Nephron progenitor cell (in vitro differentiated cells): Measurements from ENCODE around the gene TMEM131L.
A peak's percentile ranks its signal among the peaks of the same experiment; 100 is the strongest.

Source experiments
- DNase-seq: peaks from one replicate; pipeline ENCODE4 v3.0.0; 2021
- H3K27ac Mint-ChIP-seq: 2 replicates; pipeline ENCODE4 v1.8.0; 2021; ENCODE audit warnings: mild to moderate bottlenecking, moderate library complexity, mixed read lengths
- H3K27me3 Mint-ChIP-seq: 2 replicates; pipeline ENCODE4 v1.8.0; 2021; ENCODE audit warnings: mild to moderate bottlenecking, low read depth, mixed read lengths; ENCODE audit not compliant: poor library complexity
- H3K36me3 Mint-ChIP-seq: 2 replicates; pipeline ENCODE4 v1.8.0; 2021; ENCODE audit warnings: low read depth, mixed read lengths
- H3K4me1 Mint-ChIP-seq: 2 replicates; pipeline ENCODE4 v1.8.0; 2021; ENCODE audit warnings: mixed read lengths
- H3K4me3 Mint-ChIP-seq: 2 replicates; pipeline ENCODE4 v1.8.0; 2021; ENCODE audit warnings: mild to moderate bottlenecking, moderate library complexity, mixed read lengths
- H3K9me3 Mint-ChIP-seq: 2 replicates; pipeline ENCODE4 v1.8.0; 2021; ENCODE audit warnings: mild to moderate bottlenecking, moderate library complexity, mixed read lengths
- CTCF ChIP-seq: fragments of 200-600 bp; sonication (generic); IDR thresholded peaks from 2 replicates; pipeline ENCODE4 v1.5.0; 2021; ENCODE audit warnings: antibody characterized with exemption

TMEM131L gene

GRCh38 chr4:153523164-153523796, 57.1 kb downstream of the TMEM131L start:
- H3K4me3 Mint-ChIP-seq: no peak overlapping the region
- TF ChIP-seq CTCF: no peak
- peaks cover 23% of the 10 kb centered on the region for H3K36me3 Mint-ChIP-seq

GRCh38 chr4:153523941-153524386, 57.8 kb downstream of the TMEM131L start:
- Mint-ChIP-seq H3K4me1 (peaks cover 54% of the 10 kb centered on the region), H3K27ac (no peak overlapping the region), H3K27me3 (peaks cover 2% of the 10 kb centered on the region), H3K4me3 (no peak overlapping the region), H3K9me3 (peaks cover 6% of the 10 kb centered on the region), H3K36me3 (peaks cover 23% of the 10 kb centered on the region)
- no peak for DNase-seq
- TF ChIP-seq CTCF: no peak

More at GRCh38 chr4:153523164-153523796, 57.1 kb downstream of the TMEM131L start:
- DNase-seq: no peak
- Mint-ChIP-seq H3K27ac (peak overlapping the region; percentile 16), H3K9me3 (peaks cover 6% of the 10 kb centered on the region), H3K4me1 (peaks cover 61% of the 10 kb centered on the region), H3K27me3 (peaks cover 2% of the 10 kb centered on the region)

GRCh38 chr4:153524682-153525081, 58.5 kb downstream of the TMEM131L start:
- Mint-ChIP-seq H3K4me1 (peaks cover 47% of the 10 kb centered on the region), H3K9me3 (peaks cover 6% of the 10 kb centered on the region), H3K36me3 (peaks cover 23% of the 10 kb centered on the region)

GRCh38 chr4:153527690-153528089, 61.5 kb downstream of the TMEM131L start:
- Mint-ChIP-seq H3K9me3 (no peaks in the 10 kb centered on the region), H3K27me3 (peaks cover 2% of the 10 kb centered on the region), H3K36me3 (peaks cover 10% of the 10 kb centered on the region), H3K4me1 (peaks cover 25% of the 10 kb centered on the region), H3K4me3 (no peak overlapping the region), H3K27ac (no peak overlapping the region)
- TF ChIP-seq CTCF: no peak
- DNase-seq: no peak

More at GRCh38 chr4:153524682-153525081, 58.5 kb downstream of the TMEM131L start:
- Mint-ChIP-seq H3K27me3 (peaks cover 2% of the 10 kb centered on the region), H3K4me3 (no peak overlapping the region), H3K27ac (no peak overlapping the region)
- no peak for TF ChIP-seq CTCF
- DNase-seq: no peak

GRCh38 chr4:153528705-153529485, 62.7 kb downstream of the TMEM131L start:
- H3K4me1 Mint-ChIP-seq: peaks cover 16% of the 10 kb centered on the region
- H3K27me3 Mint-ChIP-seq: peaks cover 2% of the 10 kb centered on the region
- H3K9me3 Mint-ChIP-seq: no peaks in the 10 kb centered on the region
- H3K36me3 Mint-ChIP-seq: peaks cover 10% of the 10 kb centered on the region
- no peak overlapping the region for H3K27ac Mint-ChIP-seq
- no peak for TF ChIP-seq CTCF
- H3K4me3 Mint-ChIP-seq: no peak overlapping the region
- no peak for DNase-seq
